GM12878 (cell line): ENCODE data around the gene SNX11. TPM values are rescaled to one million over a fixed set of nuclear protein-coding genes. Genes with fewer than 3 reads are reported as not detected.

ENCODE experiments used
- ATAC-seq: fragments of 200-7000 bp; cut with Tn5 transposase; 3 replicates; pipeline ENCODE4 v1.9.1; 2020; ENCODE audit warnings: mild to moderate bottlenecking, moderate library complexity
- BruUV-seq: library from RNA; stranded (reverse); fragments of 400-500 nt; replicated peaks from 2 replicates; lab custom pipeline; 2021; lab: Mats Ljungman, UMichigan
- CTCF ChIA-PET: fragments of 300-600 bp; sonication (Branson Sonifier 250); formaldehyde crosslinking; extraction: SDS; loops from one replicate; lab custom pipeline; 2021; ENCODE audit warnings: inconsistent platforms; lab: Yijun Ruan, JAX
- POLR2A ChIA-PET: fragments of 350-600 bp; formaldehyde crosslinking; extraction: SDS; loops from one replicate; lab custom pipeline; 2021; ENCODE audit warnings: inconsistent platforms; lab: Charles Lee
- RAD21 ChIA-PET: fragments of 300-600 bp; sonication (Branson Sonifier 250); formaldehyde crosslinking; loops from one replicate; lab custom pipeline; 2023; ENCODE audit warnings: antibody characterized with exemption; ENCODE audit not compliant: unreplicated experiment; lab: Charles Lee
- SMC1A ChIA-PET: fragments of 300-600 bp; sonication (Branson Sonifier 250); formaldehyde crosslinking; loops from one replicate; lab custom pipeline; 2023; ENCODE audit not compliant: unreplicated experiment, uncharacterized antibody; lab: Charles Lee
- DNase-seq: peaks from one replicate; pipeline ENCODE4 v3.0.0-alpha.2; 2011; ENCODE audit warnings: low read depth, low spot score
- FAIRE-seq: peaks from 3 replicates; lab custom pipeline; 2011; peaks lifted over from hg19 to GRCh38; lab: Jason Lieb, UNC
- H2AFZ ChIP-seq: 2 replicates; pipeline ENCODE4 v1.6.0; 2011; ENCODE audit warnings: low read depth, low read length, control low read depth; ENCODE audit not compliant: control insufficient read depth
- H3K27ac ChIP-seq: 2 replicates; pipeline ENCODE4 v1.5.1; 2011; ENCODE audit warnings: control low read depth; ENCODE audit not compliant: control insufficient read depth, insufficient read depth
- H3K27me3 ChIP-seq, 2 experiments: replicated peaks in 1 of 2; 2 replicates each; pipeline versions ENCODE4 v1.6.0 to v1.6.1; 2011; ENCODE audit warnings: low read length in 1 of 2; ENCODE audit not compliant: control insufficient read depth in 2 of 2, insufficient read depth in 2 of 2
- H3K36me3 ChIP-seq, 2 experiments: 2 replicates each; pipeline ENCODE4 v1.5.1; 2011; ENCODE audit warnings: low read length in 1 of 2; ENCODE audit not compliant: control insufficient read depth in 2 of 2, insufficient read depth in 2 of 2
- H3K4me1 ChIP-seq: 2 replicates; pipeline ENCODE4 v1.6.1; 2011; ENCODE audit warnings: mild to moderate bottlenecking, low read length, moderate library complexity, mixed read lengths; ENCODE audit not compliant: control insufficient read depth, insufficient read depth
- H3K4me2 ChIP-seq: 2 replicates; pipeline ENCODE4 v1.6.0; 2011; ENCODE audit warnings: control low read depth; ENCODE audit not compliant: control insufficient read depth, insufficient read depth
- H3K4me3 ChIP-seq: fragments of 200-600 bp; sonication (generic); 2 replicates; pipeline ENCODE4 v1.5.1; 2016
- H3K79me2 ChIP-seq: 2 replicates; pipeline ENCODE4 v1.6.0; 2011; ENCODE audit warnings: low read length; ENCODE audit not compliant: control insufficient read depth, insufficient read depth
- H3K9ac ChIP-seq: 2 replicates; pipeline ENCODE4 v1.8.0; 2011; ENCODE audit warnings: low read length, control low read depth, mixed read lengths; ENCODE audit not compliant: control insufficient read depth, insufficient read depth
- H3K9me3 ChIP-seq: replicated peaks from 3 replicates; pipeline ENCODE4 v1.5.1; 2011; ENCODE audit warnings: mild to moderate bottlenecking, low read length; ENCODE audit not compliant: control insufficient read depth, insufficient read depth
- H4K20me1 ChIP-seq: 2 replicates; pipeline ENCODE4 v1.6.0; 2011; ENCODE audit not compliant: control insufficient read depth, insufficient read depth
- BHLHE40 ChIP-seq, 2 experiments: fragments of 450-650 bp in 1 of 2; IDR thresholded peaks; 2 replicates each; pipeline ENCODE4 v1.6.1; 2011 to 2017; ENCODE audit warnings: low read depth in 2 of 2, borderline replicate concordance in 1 of 2, improper control_type of control experiment in 1 of 2, low read length in 1 of 2, mild to moderate bottlenecking in 1 of 2
- CEBPB ChIP-seq, 2 experiments: fragments of 150-350 bp in 1 of 2; IDR thresholded peaks; 2 replicates each; pipeline ENCODE4 v1.6.1; 2012 to 2014; ENCODE audit warnings: low read depth in 2 of 2, low read length in 2 of 2, borderline replicate concordance in 1 of 2, inconsistent platforms in 1 of 2
- CTCF ChIP-seq, 3 experiments: IDR thresholded peaks in 2 of 3; conservative IDR thresholded peaks in 1 of 3; 2 replicates each; pipeline ENCODE4 v1.5.1; 2011; ENCODE audit warnings: low read depth in 3 of 3, low read length in 3 of 3, mild to moderate bottlenecking in 3 of 3, control low read depth in 2 of 3, moderate library complexity in 2 of 3, inconsistent platforms in 1 of 3, mixed read lengths in 1 of 3; ENCODE audit not compliant: control insufficient read depth in 2 of 3, insufficient read depth in 1 of 3; ENCODE audit errors: extremely low read depth in 1 of 3
- ELK1 ChIP-seq: IDR thresholded peaks from 2 replicates; pipeline ENCODE4 v1.6.1; 2012; ENCODE audit warnings: low read depth, low read length, improper control_type of control experiment
- FOS ChIP-seq: IDR thresholded peaks from 3 replicates; pipeline ENCODE4 v1.6.1; 2011; ENCODE audit warnings: borderline replicate concordance; ENCODE audit not compliant: insufficient read length; ENCODE audit errors: extremely low read depth
- GATAD2B ChIP-seq: fragments of 450-650 bp; conservative IDR thresholded peaks from 2 replicates; pipeline ENCODE4 v1.6.1; 2017; ENCODE audit warnings: low read depth, mild to moderate bottlenecking, moderate library complexity
- HSF1 ChIP-seq: fragments of 150-350 bp; IDR thresholded peaks from 2 replicates; pipeline ENCODE4 v1.6.1; 2014; ENCODE audit warnings: mild to moderate bottlenecking, low read depth, low read length
- IKZF1 ChIP-seq: fragments of 450-650 bp; conservative IDR thresholded peaks from 2 replicates; pipeline ENCODE4 v1.6.1; 2017; ENCODE audit warnings: antibody characterized with exemption, mild to moderate bottlenecking
- MYB ChIP-seq: fragments of 150-350 bp; IDR thresholded peaks from 2 replicates; pipeline ENCODE4 v1.6.1; 2014; ENCODE audit warnings: mild to moderate bottlenecking, low read depth, low read length, borderline replicate concordance
- NFIC ChIP-seq: IDR thresholded peaks from 2 replicates; pipeline ENCODE4 v1.6.1; 2012; ENCODE audit warnings: low read depth, mild to moderate bottlenecking, inconsistent platforms, low read length, moderate library complexity
- PAX5 ChIP-seq: IDR thresholded peaks from 2 replicates; pipeline ENCODE4 v1.6.1; 2011; ENCODE audit warnings: low read depth, low read length, borderline replicate concordance
- ZBTB11 ChIP-seq: fragments of 450-650 bp; formaldehyde crosslinking; IDR thresholded peaks from 2 replicates; pipeline ENCODE4 v1.5.0; 2022; ENCODE audit warnings: mild to moderate bottlenecking, missing genetic modification characterization
- ZNF24 ChIP-seq: fragments of 450-650 bp; IDR thresholded peaks from 2 replicates; pipeline ENCODE4 v1.6.1; 2017; ENCODE audit warnings: antibody characterized with exemption, mild to moderate bottlenecking
- WGBS: methylation state at CpG from one replicate; pipeline ENCODE4 v1.1.6; 2016; ENCODE audit warnings: low lambda C conversion rate; ENCODE audit not compliant: insufficient replicate concordance, insufficient coverage; ENCODE audit errors: missing lambda C conversion rate; 5-methylcytosine and 5-hydroxymethylcytosine counted together
- in situ Hi-C: fragments of 300-500 bp; cut with MboI; formaldehyde crosslinking; loops from 9 replicates; pipeline ENCODE4 v1.14.3; 2018; ENCODE audit warnings: mixed read lengths
- intact Hi-C: fragments of 100-400 bp; cut with micrococcal nuclease; formaldehyde crosslinking; loops from one replicate; pipeline ENCODE4 v1.14.2; 2022; ENCODE audit not compliant: unreplicated experiment
- polyA plus RNA-seq, 11 experiments: library from polyadenylated mRNA; depleted of rRNA in 4 of 11; unstranded in 6 of 11; stranded (reverse) in 5 of 11; fragments of >200 nt; fragmentation: Nextera tagmentation in 4 of 11; fragmentation: Illumina TruSeq in 1 of 11; extraction: Ambion mirVana in 4 of 11; extraction: Trizol in 1 of 11; gene quantifications; 1 replicate in 1 of 11; 2 replicates in 10 of 11; pipeline versions ENCODE4 v1.2.1 to v1.2.3, GENCODE V29; 2011 to 2016; ENCODE audit warnings: inconsistent platforms in 2 of 11, missing spikeins in 2 of 11, low read depth in 1 of 11
- total RNA-seq, 4 experiments: library from RNA; depleted of rRNA in 3 of 4; stranded (reverse); fragments of >200 nt in 3 of 4; fragmentation: Illumina TruSeq in 1 of 4; extraction: Trizol in 1 of 4; gene quantifications; 2 replicates each; pipeline versions ENCODE4 v1.2.1 to v1.2.3, GENCODE V29; 2013 to 2021

Gene SNX11
- total and polyA plus RNA-seq, 10 of the 15 experiments (the other 5 are each of a cell fraction or from before 2014, with no cell fraction given): 34.2 to 127 (median 61.8) TPM

- TF ChIP-seq PAX5 (no peak), MYB (no peak), FOS (no peak), ZNF24 (no peak)
Observed at GRCh38 chr17:48139944-48140343, 32.4 kb downstream of the SNX11 start (continued).

GRCh38 chr17:48143629-48144028 is 36.1 kb downstream of the SNX11 start:
- DNase-seq (no peak), FAIRE-seq (no peak), ATAC-seq (peak; percentile 16; the same call in 2 of the 3 replicates)
- WGBS: 82% methylated on average over 6 of the region's 6 CpGs
- Histone ChIP-seq H3K4me2 (peak overlapping the region; percentile 28; the same call in 1 of the 2 replicates), H3K4me1 (peaks cover 24% of the 10 kb centered on the region), H3K4me3 (no peak overlapping the region), H3K9me3 (no peaks in the 10 kb centered on the region), H3K27ac (no peak overlapping the region), H3K36me3 (peaks cover 0 to 4% of the 10 kb centered on the region in 2 experiments; a peak in 2 of 4 replicates), H4K20me1 (no peaks in the 10 kb centered on the region), H3K9ac (no peak overlapping the region), H2AFZ (no peak overlapping the region), H3K79me2 (no peaks in the 10 kb centered on the region), H3K27me3 (no peaks in the 10 kb centered on the region)
- intact Hi-C loops (no loop called here), in situ Hi-C loops (no loop called here)
- CTCF ChIA-PET: interaction anchor here (0.7 to 6.0 kb wide), 10 partner anchors 13 to 449 kb away, joined by 3 to 32 read pairs (median 5); no protein-coding TSS in a partner anchor
- POLR2A ChIA-PET: interaction anchor here (0.7 to 1.1 kb wide), 3 partner anchors 21 to 41 kb away, joined by 3 to 5 read pairs (median 4); no protein-coding TSS in a partner anchor
- RAD21 ChIA-PET: interaction anchor here (0.5 to 1.5 kb wide), 10 partner anchors 8 to 1518 kb away, joined by 3 to 4 read pairs (median 4); partner anchors contain the start of genes CBX1 and HOXB5
- BruUV-seq: no TSS peak
- SMC1A ChIA-PET: interaction anchor here (1.0 to 1.5 kb wide), 12 partner anchors 11 to 207 kb away, joined by 3 to 8 read pairs (median 4); no protein-coding TSS in a partner anchor
- TF ChIP-seq CTCF (IDR thresholded peaks at IDR 0.05 in 2 of 3, conservative IDR thresholded peaks at IDR 0.05 in 1 of 3; ENCODE audit: control insufficient read depth in 2 of 3, extremely low read depth in 1 of 3, insufficient read depth in 1 of 3, low read depth in 3 of 3, low read length in 3 of 3) (peak in 1 of 3 experiments; percentile 36; a peak in 2 of 6 replicates), NFIC (no peak), CEBPB (IDR thresholded peaks at IDR 0.05; ENCODE audit: borderline replicate concordance in 1 of 2, low read depth in 2 of 2, low read length in 2 of 2) (no peak), HSF1 (no peak), GATAD2B (no peak), IKZF1 (0 out of 2 replicates have a peak, but pooled peaks have one; percentile 17), ELK1 (no peak), BHLHE40 (IDR thresholded peaks at IDR 0.05; ENCODE audit: borderline replicate concordance in 1 of 2, low read depth in 2 of 2, low read length in 1 of 2) (peak in 1 of 2 experiments; percentile 25; a peak in 1 of 4 replicates), ZBTB11 (CRISPR knock-in tag) (no peak)
